GM12864 (cell line): Measurements from ENCODE around the gene VSIG10L2.

Experiments used
- DNase-seq: peaks from one replicate; pipeline ENCODE4 v3.0.0-alpha.2; 2011; ENCODE audit warnings: low read depth
- H3K4me3 ChIP-seq: 2 replicates; pipeline ENCODE4 v1.5.1; 2011; ENCODE audit warnings: mild to moderate bottlenecking, low read depth, low read length, control low read depth
- CTCF ChIP-seq: IDR thresholded peaks from 2 replicates; pipeline ENCODE4 v1.5.1; 2011; ENCODE audit warnings: low read depth, mild to moderate bottlenecking, moderate library complexity, low read length, control low read depth, inconsistent platforms; ENCODE audit errors: missing control alignments

The VSIG10L2 gene

GRCh38 chr11:125957618-125958332, 11.9 kb downstream of the VSIG10L2 start:
- no peak for TF ChIP-seq CTCF
- no peak for DNase-seq
- H3K4me3 ChIP-seq: no peak overlapping the region

GRCh38 chr11:125958872-125959400, 13.1 kb downstream of the VSIG10L2 start:
- no peak for DNase-seq
- no peak for TF ChIP-seq CTCF
- no peak overlapping the region for H3K4me3 ChIP-seq

GRCh38 chr11:125959511-125959910, 13.7 kb downstream of the VSIG10L2 start:
- DNase-seq: no peak
- no peak for TF ChIP-seq CTCF

GRCh38 chr11:125959931-125960330, 14.1 kb downstream of the VSIG10L2 start:
- DNase-seq: no peak
- no peak for TF ChIP-seq CTCF
- no peak overlapping the region for H3K4me3 ChIP-seq

More at GRCh38 chr11:125959511-125959910, 13.7 kb downstream of the VSIG10L2 start:
- H3K4me3 ChIP-seq: no peak overlapping the region

GRCh38 chr11:125960771-125961170, 14.9 kb downstream of the VSIG10L2 start:
- H3K4me3 ChIP-seq: no peak overlapping the region
- DNase-seq: no peak
- no peak for TF ChIP-seq CTCF

- TF ChIP-seq CTCF: no peak
- H3K4me3 ChIP-seq: no peak overlapping the region
- no peak for DNase-seq
These were observed 21.7 kb downstream of the VSIG10L2 start for GRCh38 chr11:125967515-125967914.

GRCh38 chr11:125968354-125968753, 22.5 kb downstream of the VSIG10L2 start:
- no peak for TF ChIP-seq CTCF
- no peak overlapping the region for H3K4me3 ChIP-seq
- DNase-seq: no peak
